K562 (cell line): ENCODE results near the gene SIGLEC15.

Source experiments
- ESRRA ChIP-seq: fragments of 450-650 bp; IDR thresholded peaks from 2 replicates; pipeline ENCODE4 v1.6.1; 2014; ENCODE audit warnings: low read depth, mild to moderate bottlenecking, moderate library complexity, borderline replicate concordance
- EZH2 ChIP-seq: IDR thresholded peaks from 2 replicates; pipeline ENCODE4 v1.6.1; 2012; ENCODE audit warnings: low read depth, mild to moderate bottlenecking, inconsistent platforms, low read length, borderline replicate concordance
- HNRNPK ChIP-seq: fragments of 200-400 bp; formaldehyde crosslinking; IDR thresholded peaks from one replicate; pipeline ENCODE4 v1.6.1; 2018; ENCODE audit warnings: mild to moderate bottlenecking, low read depth, low read length; ENCODE audit not compliant: poor library complexity, severe bottlenecking
- IRF2 ChIP-seq: sonication (generic); formaldehyde crosslinking; IDR thresholded peaks from 2 replicates; pipeline ENCODE4 v1.8.1; 2022; ENCODE audit warnings: mild to moderate bottlenecking, missing genetic modification reagents
- KDM1A ChIP-seq, 2 experiments: fragments of 450-650 bp; IDR thresholded peaks; 2 replicates each; pipeline ENCODE4 v1.6.1; 2016; ENCODE audit warnings: mild to moderate bottlenecking in 2 of 2
- NR2C1 ChIP-seq, 2 experiments: fragments of 450-650 bp; IDR thresholded peaks; 2 replicates each; pipeline ENCODE4 v1.6.1; 2017; ENCODE audit warnings: mild to moderate bottlenecking in 2 of 2, antibody characterized with exemption in 1 of 2, inconsistent platforms in 1 of 2, missing compliant biosample characterization in 1 of 2, missing genetic modification characterization in 1 of 2
- POLR2A ChIP-seq: fragments of 450-650 bp; conservative IDR thresholded peaks from 2 replicates; pipeline ENCODE4 v1.6.1; 2016
- REST ChIP-seq, 2 experiments: fragments of 450-650 bp; formaldehyde crosslinking in 1 of 2; IDR thresholded peaks; 2 replicates each; pipeline versions ENCODE4 v1.4.0 to v1.6.1; 2014 to 2020; ENCODE audit warnings: mild to moderate bottlenecking in 2 of 2, borderline replicate concordance in 1 of 2, low read depth in 1 of 2
- SRSF9 ChIP-seq: fragments of 200-400 bp; formaldehyde crosslinking; IDR thresholded peaks from 2 replicates; pipeline ENCODE4 v1.6.1; 2017; ENCODE audit warnings: low read depth, low read length, borderline replicate concordance
- ZFX ChIP-seq: sonication (generic); formaldehyde crosslinking; IDR thresholded peaks from 2 replicates; pipeline ENCODE4 v1.8.0; 2022; ENCODE audit warnings: mild to moderate bottlenecking, missing genetic modification reagents, moderate library complexity
- ZSCAN29 ChIP-seq: fragments of 450-650 bp; IDR thresholded peaks from 2 replicates; pipeline ENCODE4 v1.6.1; 2017
- TF ChIP-seq, protein P1 (sequence below), 3 experiments: IDR thresholded peaks in 2 of 3; conservative IDR thresholded peaks in 1 of 3; 2 replicates each; pipeline ENCODE4 v1.5.1; 2011 to 2012; ENCODE audit warnings: low read length in 3 of 3, mild to moderate bottlenecking in 3 of 3, control low read depth in 2 of 3, improper control_type of control experiment in 1 of 3, inconsistent platforms in 1 of 3, low read depth in 1 of 3, mixed read lengths in 1 of 3, moderate library complexity in 1 of 3; ENCODE audit not compliant: insufficient read depth in 2 of 3
- TF ChIP-seq, protein P2 (sequence below): fragments of 250-450 bp; sonication (Bioruptor Pico); IDR thresholded peaks from 2 replicates; pipeline ENCODE4 v1.6.1; 2021; ENCODE audit warnings: mild to moderate bottlenecking

- TF ChIP-seq SRSF9, result no peak
- TF ChIP-seq IRF2 (CRISPR knock-in tag), result no peak
- TF ChIP-seq REST (IDR thresholded peaks at IDR 0.05; ENCODE audit: borderline replicate concordance), result no peak
- TF ChIP-seq REST (CRISPR knock-in tag; IDR thresholded peaks at IDR 0.05; ENCODE audit: low read depth), result no peak
- TF ChIP-seq POLR2A, result no peak
- TF ChIP-seq KDM1A (IDR thresholded peaks at IDR 0.05), result no peak
- TF ChIP-seq, protein P1, sequence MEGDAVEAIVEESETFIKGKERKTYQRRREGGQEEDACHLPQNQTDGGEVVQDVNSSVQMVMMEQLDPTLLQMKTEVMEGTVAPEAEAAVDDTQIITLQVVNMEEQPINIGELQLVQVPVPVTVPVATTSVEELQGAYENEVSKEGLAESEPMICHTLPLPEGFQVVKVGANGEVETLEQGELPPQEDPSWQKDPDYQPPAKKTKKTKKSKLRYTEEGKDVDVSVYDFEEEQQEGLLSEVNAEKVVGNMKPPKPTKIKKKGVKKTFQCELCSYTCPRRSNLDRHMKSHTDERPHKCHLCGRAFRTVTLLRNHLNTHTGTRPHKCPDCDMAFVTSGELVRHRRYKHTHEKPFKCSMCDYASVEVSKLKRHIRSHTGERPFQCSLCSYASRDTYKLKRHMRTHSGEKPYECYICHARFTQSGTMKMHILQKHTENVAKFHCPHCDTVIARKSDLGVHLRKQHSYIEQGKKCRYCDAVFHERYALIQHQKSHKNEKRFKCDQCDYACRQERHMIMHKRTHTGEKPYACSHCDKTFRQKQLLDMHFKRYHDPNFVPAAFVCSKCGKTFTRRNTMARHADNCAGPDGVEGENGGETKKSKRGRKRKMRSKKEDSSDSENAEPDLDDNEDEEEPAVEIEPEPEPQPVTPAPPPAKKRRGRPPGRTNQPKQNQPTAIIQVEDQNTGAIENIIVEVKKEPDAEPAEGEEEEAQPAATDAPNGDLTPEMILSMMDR (IDR thresholded peaks at IDR 0.05 in 2 of 3, conservative IDR thresholded peaks at IDR 0.05 in 1 of 3; ENCODE audit: insufficient read depth in 2 of 3, low read depth in 1 of 3, low read length in 3 of 3), result no peak
- TF ChIP-seq NR2C1 (IDR thresholded peaks at IDR 0.05), result no peak
- no peak for TF ChIP-seq NR2C1 (tag; IDR thresholded peaks at IDR 0.05)
- TF ChIP-seq HNRNPK, result no peak
- TF ChIP-seq, protein P2, sequence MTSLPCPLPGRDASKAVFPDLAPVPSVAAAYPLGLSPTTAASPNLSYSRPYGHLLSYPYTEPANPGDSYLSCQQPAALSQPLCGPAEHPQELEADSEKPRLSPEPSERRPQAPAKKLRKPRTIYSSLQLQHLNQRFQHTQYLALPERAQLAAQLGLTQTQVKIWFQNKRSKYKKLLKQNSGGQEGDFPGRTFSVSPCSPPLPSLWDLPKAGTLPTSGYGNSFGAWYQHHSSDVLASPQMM (CRISPR knock-in tag), result no peak
- no peak for TF ChIP-seq ESRRA
- no peak for TF ChIP-seq ZFX (CRISPR knock-in tag)
- TF ChIP-seq ZSCAN29, result no peak
- no peak for TF ChIP-seq EZH2
Observed at GRCh38 chr18:45825258-45826044, at the start of gene SIGLEC15.
